HG03558 (cell line): ENCODE data around the gene PJA2.

ENCODE experiments used
- ATAC-seq: cut with Tn5 transposase; IDR thresholded peaks from one replicate; pipeline ENCODE4 v1.9.1; 2021; ENCODE audit warnings: moderate number of reproducible peaks; ENCODE audit not compliant: unreplicated experiment; ENCODE audit errors: extremely low read depth

The PJA2 gene

GRCh38 chr5:109408991-109409843, 557 bp downstream of the PJA2 start:
- ATAC-seq: peak; percentile 15

GRCh38 chr5:109407913-109408312, 1.9 kb downstream of the PJA2 start:
- ATAC-seq: no peak

DNA sequence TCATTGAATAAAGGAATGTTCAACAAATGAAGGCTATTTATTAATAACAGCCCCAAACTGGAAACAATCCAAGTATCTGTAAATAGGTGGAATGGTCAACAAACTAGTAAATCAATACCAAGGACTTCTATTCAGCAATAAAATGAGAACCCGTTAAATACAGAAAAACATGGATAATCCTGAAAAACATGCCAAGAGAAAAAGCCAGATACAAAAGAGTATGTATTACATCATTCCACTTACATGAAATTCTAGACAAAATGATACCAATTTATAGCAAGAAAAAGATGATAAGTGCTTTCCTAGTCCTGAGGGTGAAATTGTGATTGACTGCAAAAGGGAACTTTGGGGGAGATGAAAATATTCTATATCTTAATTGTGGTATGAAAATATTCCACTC, 3.1 kb downstream of the PJA2 start:
- no peak for ATAC-seq

GRCh38 chr5:109404428-109404960, 5.3 kb downstream of the PJA2 start:
- no peak for ATAC-seq

DNA sequence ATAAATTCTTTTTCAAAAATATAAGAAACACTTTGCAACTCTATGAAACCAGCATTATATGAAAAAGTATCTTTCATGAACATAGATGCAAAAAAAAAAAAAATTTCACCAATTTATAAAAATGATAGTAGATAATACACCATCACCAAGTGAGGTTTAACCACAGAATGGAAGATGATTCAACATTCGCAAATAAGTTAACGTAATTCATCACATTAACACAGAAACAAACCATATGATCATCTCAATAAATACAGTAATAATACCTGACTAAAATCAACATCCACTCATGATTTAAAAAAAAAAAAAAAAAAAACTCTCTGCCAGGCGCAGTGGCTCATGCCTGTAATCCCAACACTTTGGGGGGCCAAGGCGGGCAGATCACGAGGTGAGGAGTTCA, 6.3 kb downstream of the PJA2 start:
- no peak for ATAC-seq

DNA sequence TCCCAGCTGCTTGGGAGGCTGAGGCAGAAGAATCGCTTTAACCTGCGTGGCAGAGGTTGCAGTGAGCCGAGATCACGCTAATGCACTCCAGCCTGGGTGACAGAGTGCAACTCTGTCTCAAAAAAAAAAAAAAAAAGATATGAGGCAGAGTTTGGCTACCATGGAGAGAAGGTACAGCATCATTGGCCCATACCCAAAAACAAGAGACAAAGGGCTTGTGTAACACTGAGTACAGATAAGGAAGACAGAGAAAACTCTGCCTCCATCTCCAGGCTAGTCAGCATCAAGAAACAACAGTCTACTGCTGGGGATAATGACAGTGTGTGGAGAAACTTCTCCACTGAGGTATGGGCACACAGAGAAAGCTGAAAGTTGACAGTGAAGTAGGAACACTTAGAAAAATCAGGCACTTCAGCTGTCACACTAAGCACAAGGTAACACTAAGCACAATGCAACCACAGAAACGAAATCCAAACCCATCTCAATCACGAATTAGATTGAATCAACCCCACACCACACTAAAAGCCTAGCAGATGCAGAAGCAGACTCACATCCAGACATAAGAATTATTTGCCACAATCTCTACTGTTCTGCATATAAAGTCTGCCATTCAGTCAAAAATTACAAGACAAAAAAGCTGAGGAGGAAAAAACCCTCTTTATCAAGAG, 10.5 kb downstream of the PJA2 start:
- ATAC-seq: no peak

DNA sequence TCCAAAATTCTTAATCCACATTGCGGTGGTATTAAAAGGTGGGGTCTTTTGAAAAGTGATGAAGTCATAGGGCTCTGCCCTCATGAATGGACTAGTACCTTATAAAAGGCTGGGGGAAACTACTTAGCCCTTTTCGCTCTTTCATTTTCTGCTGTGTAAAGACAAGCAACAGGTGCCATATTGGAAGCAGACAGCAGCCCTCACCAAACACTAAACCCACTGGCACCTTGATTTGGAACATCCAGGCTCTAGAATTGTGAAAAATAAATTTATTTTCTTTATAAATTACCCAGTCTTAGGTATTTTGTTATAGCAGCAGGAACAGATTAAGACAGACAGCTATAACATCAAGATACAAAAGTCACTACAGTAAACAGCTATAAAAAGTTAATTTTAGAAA, 12.8 kb downstream of the PJA2 start:
- ATAC-seq: no peak

DNA sequence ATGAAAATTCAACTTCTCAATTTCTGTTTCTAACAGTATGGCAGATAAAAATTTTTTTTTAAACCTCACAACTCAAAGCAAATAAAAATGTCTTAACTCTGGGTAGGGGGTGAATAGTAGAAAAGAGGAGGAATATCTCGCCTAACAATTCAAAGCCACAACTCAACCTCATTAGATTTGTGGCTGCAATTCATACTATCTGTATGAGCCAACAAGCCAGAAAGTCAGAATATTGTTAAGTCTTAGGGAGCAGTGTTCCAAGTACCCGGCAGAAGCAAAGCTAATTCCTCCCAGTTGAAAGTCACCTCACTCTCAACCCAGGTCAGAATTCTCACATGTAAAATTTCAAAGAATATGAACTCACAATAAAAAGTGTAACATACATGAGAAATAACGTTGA, 15.0 kb downstream of the PJA2 start:
- no peak for ATAC-seq

- ATAC-seq: no peak
Observed at GRCh38 chr5:109390188-109390587, 19.6 kb downstream of the PJA2 start.

- no peak for ATAC-seq
Observed at GRCh38 chr5:109388407-109388806, 21.4 kb downstream of the PJA2 start.

DNA sequence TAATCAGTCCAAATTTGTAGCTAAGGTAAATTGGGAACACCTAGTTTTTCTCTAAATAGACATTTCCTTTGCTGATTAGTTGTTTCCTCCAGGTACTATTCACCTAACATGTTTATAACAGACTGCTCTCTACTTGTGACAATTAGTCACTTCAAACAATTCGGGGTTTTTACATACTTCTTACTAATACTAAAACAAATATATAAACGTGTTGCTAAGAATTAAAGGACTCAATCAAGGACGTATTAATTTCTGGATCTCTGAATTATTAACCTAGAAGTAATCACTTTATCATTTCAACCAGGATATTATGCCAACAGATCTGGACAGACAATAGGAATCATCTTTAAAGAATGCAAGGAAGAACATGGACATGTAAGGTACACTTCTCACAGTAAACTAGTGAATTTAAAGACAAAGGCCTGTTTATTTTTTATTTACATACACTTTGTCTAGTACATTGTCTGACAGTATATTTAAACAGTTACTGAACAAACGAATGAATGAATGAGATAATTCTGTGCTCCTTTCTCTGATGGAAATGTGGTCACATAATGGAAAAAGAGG, 22.3 kb downstream of the PJA2 start:
- ATAC-seq: no peak

GRCh38 chr5:109378095-109378494, 31.7 kb downstream of the PJA2 start:
- no peak for ATAC-seq

DNA sequence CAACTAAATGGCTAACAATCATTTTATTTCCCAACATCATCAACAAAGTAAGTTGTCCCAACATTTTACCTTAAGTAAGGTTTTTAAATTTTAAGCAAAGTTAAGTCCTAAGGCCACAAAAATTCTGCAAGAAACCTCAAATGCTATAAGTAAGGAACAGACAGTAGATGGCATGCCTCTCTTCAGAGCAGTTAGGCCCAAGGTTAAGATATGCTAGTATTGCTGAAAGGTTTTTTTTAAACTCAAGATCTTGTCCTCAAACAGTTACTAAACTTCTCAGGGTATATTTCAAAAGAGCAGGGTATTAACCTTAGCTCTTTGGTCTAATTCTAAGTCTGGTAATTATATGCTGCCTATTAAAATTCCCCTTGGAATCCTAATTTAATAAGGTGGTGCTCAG, 35.1 kb downstream of the PJA2 start:
- no peak for ATAC-seq

DNA sequence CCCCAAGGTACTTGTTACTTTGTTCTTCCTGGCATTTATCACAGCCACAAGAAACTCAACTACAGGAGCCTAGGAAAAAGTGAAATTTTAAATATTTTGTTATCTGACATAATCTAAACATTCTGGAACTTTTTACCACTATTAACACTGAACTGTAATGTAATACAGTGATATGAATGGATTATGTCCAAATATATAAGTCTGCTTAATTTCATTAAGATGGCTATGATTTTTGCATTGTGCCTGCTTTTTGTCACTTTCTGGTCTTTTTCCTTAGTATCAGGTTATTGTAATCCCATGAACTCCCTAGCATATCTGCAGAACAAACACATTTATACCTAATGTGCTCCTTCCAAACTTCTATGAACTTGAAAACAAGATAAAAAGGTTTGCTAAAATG, 35.8 kb downstream of the PJA2 start:
- no peak for ATAC-seq

DNA sequence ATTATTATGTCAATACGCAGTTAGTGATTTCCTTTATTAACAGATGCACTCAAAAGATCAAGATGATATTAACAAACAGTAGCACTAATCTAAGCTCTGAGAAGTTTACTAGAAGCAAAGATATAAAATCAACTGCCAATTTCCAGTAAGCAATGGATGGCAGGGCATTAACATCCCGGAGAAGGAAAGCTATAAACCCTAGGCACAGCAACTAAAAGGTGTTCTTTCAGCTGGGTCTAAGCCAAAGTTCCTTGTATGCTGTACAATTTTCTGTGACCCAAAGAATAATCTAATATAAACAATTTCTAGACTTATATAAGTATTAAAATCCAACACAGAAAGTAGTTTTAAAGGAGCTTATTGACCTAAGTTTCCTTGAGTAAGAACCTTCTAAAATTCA, 39.4 kb downstream of the PJA2 start:
- ATAC-seq: no peak

GRCh38 chr5:109365653-109366052, 44.1 kb downstream of the PJA2 start:
- ATAC-seq: no peak

- no peak for ATAC-seq
Observed at GRCh38 chr5:109364977-109365376, 44.8 kb downstream of the PJA2 start.

GRCh38 chr5:109359642-109360041, 50.1 kb downstream of the PJA2 start:
- no peak for ATAC-seq

DNA sequence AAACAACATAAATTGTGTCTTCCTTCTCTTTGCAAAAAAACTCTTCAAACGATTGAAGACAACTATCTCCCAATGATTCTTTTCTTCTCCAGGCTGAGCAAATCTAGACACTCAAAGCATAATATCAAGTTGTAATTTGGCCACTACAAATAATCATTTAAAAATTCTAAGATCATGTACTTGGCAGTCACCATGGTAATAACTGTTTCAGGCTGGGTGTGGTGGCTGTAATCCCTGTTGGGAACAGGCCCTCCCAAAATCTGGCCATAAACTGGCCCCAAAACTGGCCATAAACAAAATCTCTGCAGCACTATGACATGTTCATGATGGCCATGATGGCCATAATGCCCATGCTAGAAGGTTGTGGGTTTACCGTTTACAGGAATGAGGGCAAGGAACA, 52.0 kb downstream of the PJA2 start:
- ATAC-seq: no peak

GRCh38 chr5:109354761-109355160, 55.0 kb downstream of the PJA2 start:
- no peak for ATAC-seq
